Smooth muscle cell (in vitro differentiated cells): ENCODE data around the gene PLCL1. TPM values are rescaled to one million over a fixed set of nuclear protein-coding genes. Genes with fewer than 3 reads are reported as not detected.

Experiments used
- DNase-seq: peaks from one replicate; lab custom pipeline; 2025; ENCODE audit not compliant: unreplicated experiment; lab: John Stamatoyannopoulos, UW
- H2AFZ ChIP-seq: fragments of 200-600 bp; sonication (generic); 2 replicates; pipeline ENCODE4 v1.6.0; 2016; ENCODE audit warnings: antibody characterized with exemption, low read depth, mild to moderate bottlenecking
- H3F3A ChIP-seq: fragments of 200-600 bp; sonication (generic); 2 replicates; pipeline ENCODE4 v1.6.0; 2017; ENCODE audit warnings: antibody characterized with exemption, low read depth
- H3K27ac ChIP-seq: fragments of 200-600 bp; sonication (generic); 2 replicates; pipeline ENCODE4 v1.5.1; 2016; ENCODE audit warnings: low read depth, mild to moderate bottlenecking
- H3K27me3 ChIP-seq: fragments of 200-600 bp; sonication (generic); 2 replicates; pipeline ENCODE4 v1.6.1; 2016; ENCODE audit warnings: low read depth, mild to moderate bottlenecking
- H3K36me3 ChIP-seq: fragments of 200-600 bp; sonication (generic); 2 replicates; pipeline ENCODE4 v1.5.1; 2016; ENCODE audit warnings: low read depth
- H3K4me1 ChIP-seq: fragments of 200-600 bp; sonication (generic); 2 replicates; pipeline ENCODE4 v1.5.1; 2016; ENCODE audit warnings: low read depth
- H3K4me2 ChIP-seq: fragments of 200-600 bp; sonication (generic); 2 replicates; pipeline ENCODE4 v1.6.0; 2016; ENCODE audit warnings: mild to moderate bottlenecking
- H3K4me3 ChIP-seq: fragments of 200-600 bp; sonication (generic); 2 replicates; pipeline ENCODE4 v1.5.1; 2016; ENCODE audit warnings: mild to moderate bottlenecking
- H3K79me2 ChIP-seq: fragments of 200-600 bp; sonication (generic); 2 replicates; pipeline ENCODE4 v1.6.0; 2016; ENCODE audit warnings: low read depth, mild to moderate bottlenecking
- H3K9ac ChIP-seq: fragments of 200-600 bp; sonication (generic); 2 replicates; pipeline ENCODE4 v1.6.0; 2016; ENCODE audit warnings: low read depth
- H3K9me3 ChIP-seq: fragments of 200-600 bp; sonication (generic); replicated peaks from 2 replicates; pipeline ENCODE4 v1.5.1; 2016; ENCODE audit warnings: low read depth
- H4K20me1 ChIP-seq: fragments of 200-600 bp; sonication (generic); 2 replicates; pipeline ENCODE4 v1.6.0; 2016; ENCODE audit warnings: low read depth
- WGBS: methylation state at CpG from one replicate; pipeline ENCODE4 v1.1.7; 2016; ENCODE audit warnings: low lambda C conversion rate; 5-methylcytosine and 5-hydroxymethylcytosine counted together
- polyA plus RNA-seq: library from polyadenylated mRNA; unstranded; fragments of >200 nt; fragmentation: Nextera tagmentation; extraction: Ambion mirVana; gene quantifications from 2 replicates; pipeline ENCODE4 v1.2.1, GENCODE V29; 2016
- total RNA-seq: library from RNA; depleted of rRNA; stranded (reverse); fragments of >200 nt; gene quantifications from 2 replicates; pipeline ENCODE4 v1.2.3, GENCODE V29; 2014
- TF ChIP-seq, protein P1 (sequence below): fragments of 200-600 bp; sonication (generic); IDR thresholded peaks from 2 replicates; pipeline ENCODE4 v1.5.1; 2017; ENCODE audit warnings: borderline replicate concordance, mild to moderate bottlenecking, antibody characterized with exemption; ENCODE audit not compliant: insufficient read depth, poor library complexity, severe bottlenecking

The PLCL1 gene
- total and polyA plus RNA-seq, 2 experiments from 2014 or later = 0.87 to 1.3 TPM

DNA sequence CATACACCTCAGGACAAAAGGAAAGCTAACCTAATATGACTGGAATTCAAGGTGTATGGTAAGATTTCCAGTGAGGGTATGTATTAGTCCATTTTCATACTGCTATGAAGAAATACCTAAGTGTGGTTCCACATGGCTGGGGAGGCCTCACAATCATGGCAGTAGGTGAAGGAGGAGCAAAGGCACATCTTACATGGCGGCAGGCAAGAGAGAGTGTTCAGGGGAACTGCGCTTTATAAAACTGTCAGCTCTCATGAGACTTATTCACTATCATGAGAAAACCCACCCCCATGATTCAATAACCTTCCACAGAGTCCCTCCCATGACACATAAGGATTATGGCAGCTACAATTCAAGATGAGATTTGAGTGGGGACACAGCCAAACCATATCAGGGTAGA lies 186.0 kb downstream of the PLCL1 start:
- H3K27ac ChIP-seq = no peak overlapping the region
- no peaks in the 10 kb centered on the region for H3K79me2 ChIP-seq
- no peak overlapping the region for H3K4me3 ChIP-seq
- H3F3A ChIP-seq = peaks cover 1% of the 10 kb centered on the region
- H2AFZ ChIP-seq = no peak overlapping the region
- peaks cover 9% of the 10 kb centered on the region for H3K27me3 ChIP-seq
- H3K9me3 ChIP-seq = no peaks in the 10 kb centered on the region
- no peak overlapping the region for H3K4me2 ChIP-seq
- H3K36me3 ChIP-seq = no peaks in the 10 kb centered on the region
- TF ChIP-seq, protein P1, sequence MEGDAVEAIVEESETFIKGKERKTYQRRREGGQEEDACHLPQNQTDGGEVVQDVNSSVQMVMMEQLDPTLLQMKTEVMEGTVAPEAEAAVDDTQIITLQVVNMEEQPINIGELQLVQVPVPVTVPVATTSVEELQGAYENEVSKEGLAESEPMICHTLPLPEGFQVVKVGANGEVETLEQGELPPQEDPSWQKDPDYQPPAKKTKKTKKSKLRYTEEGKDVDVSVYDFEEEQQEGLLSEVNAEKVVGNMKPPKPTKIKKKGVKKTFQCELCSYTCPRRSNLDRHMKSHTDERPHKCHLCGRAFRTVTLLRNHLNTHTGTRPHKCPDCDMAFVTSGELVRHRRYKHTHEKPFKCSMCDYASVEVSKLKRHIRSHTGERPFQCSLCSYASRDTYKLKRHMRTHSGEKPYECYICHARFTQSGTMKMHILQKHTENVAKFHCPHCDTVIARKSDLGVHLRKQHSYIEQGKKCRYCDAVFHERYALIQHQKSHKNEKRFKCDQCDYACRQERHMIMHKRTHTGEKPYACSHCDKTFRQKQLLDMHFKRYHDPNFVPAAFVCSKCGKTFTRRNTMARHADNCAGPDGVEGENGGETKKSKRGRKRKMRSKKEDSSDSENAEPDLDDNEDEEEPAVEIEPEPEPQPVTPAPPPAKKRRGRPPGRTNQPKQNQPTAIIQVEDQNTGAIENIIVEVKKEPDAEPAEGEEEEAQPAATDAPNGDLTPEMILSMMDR = no peak
- no peaks in the 10 kb centered on the region for H4K20me1 ChIP-seq
- no peak overlapping the region for H3K9ac ChIP-seq
- 100% methylated on average over 2 of the region's 2 CpGs for WGBS
- DNase-seq = no peak
- H3K4me1 ChIP-seq = no peaks in the 10 kb centered on the region

DNA sequence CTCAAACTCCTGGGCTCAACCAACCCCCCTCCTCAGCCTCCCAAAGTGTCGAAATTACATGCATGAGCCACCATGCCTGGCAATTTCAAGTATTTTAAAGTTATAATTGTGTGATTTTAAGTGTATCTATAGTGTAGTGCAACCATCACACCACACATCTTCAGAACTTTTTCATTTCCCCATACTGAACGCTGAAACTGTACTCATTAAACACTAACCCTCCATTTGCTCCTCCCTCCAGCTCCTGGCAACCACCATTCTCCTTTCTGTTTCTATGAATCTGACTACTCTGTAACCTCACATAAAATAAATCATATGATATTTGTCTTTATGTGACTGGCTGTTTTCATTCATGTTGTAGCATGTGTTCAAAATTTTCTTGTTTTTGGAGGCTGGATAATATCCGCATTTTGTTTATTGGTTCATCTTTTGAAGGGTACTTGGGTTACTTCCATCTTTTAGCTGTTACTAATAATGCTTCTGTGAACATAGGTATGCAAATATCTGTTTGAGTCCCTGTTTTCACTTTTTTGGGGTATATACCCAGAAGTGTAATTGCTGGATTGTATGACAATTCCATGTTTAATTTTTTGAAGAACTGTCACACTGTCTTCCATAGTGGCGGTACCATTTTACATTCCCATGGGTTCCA lies 188.2 kb downstream of the PLCL1 start:
- TF ChIP-seq, protein P1 = no peak
- H3K36me3 ChIP-seq = no peaks in the 10 kb centered on the region
- no peaks in the 10 kb centered on the region for H3K27me3 ChIP-seq
- H3K4me3 ChIP-seq = no peak overlapping the region
- DNase-seq = no peak
- 97% methylated on average over 4 of the region's 4 CpGs for WGBS
- H3K4me2 ChIP-seq = no peak overlapping the region
- no peak overlapping the region for H3K27ac ChIP-seq
- no peaks in the 10 kb centered on the region for H3K79me2 ChIP-seq
- H2AFZ ChIP-seq = no peak overlapping the region
- H3K9me3 ChIP-seq = no peaks in the 10 kb centered on the region
- no peak overlapping the region for H3K9ac ChIP-seq
- no peaks in the 10 kb centered on the region for H3F3A ChIP-seq
- H4K20me1 ChIP-seq = no peaks in the 10 kb centered on the region
- H3K4me1 ChIP-seq = no peaks in the 10 kb centered on the region

DNA sequence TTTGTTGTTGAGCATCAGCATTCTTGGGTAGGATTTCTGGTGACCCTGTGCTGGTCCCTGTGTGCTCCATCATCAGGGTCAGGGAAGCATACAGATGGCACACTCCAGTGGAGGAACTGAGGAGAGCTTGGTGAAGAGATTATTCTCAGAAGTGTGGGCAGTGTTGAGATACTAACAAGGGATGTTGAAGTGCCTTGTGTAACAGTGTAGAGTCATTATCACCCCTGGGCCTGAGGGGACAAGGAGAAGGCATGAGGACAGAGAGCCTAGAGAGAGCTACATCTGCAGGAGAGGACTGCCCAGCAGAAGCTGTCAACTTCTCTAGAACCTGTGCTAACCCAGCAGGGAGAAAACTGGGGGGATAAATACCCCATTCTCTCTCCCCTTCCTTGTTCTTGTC lies 189.0 kb downstream of the PLCL1 start:
- Histone ChIP-seq H3K4me3 (no peak overlapping the region), H3K4me2 (no peak overlapping the region), H3F3A (no peaks in the 10 kb centered on the region), H3K9ac (no peak overlapping the region), H3K4me1 (no peaks in the 10 kb centered on the region), H3K9me3 (no peaks in the 10 kb centered on the region), H3K27ac (no peak overlapping the region), H4K20me1 (no peaks in the 10 kb centered on the region), H3K79me2 (no peaks in the 10 kb centered on the region), H3K36me3 (no peaks in the 10 kb centered on the region), H2AFZ (no peak overlapping the region), H3K27me3 (no peaks in the 10 kb centered on the region)
- DNase-seq = no peak
- TF ChIP-seq, protein P1 = no peak

DNA sequence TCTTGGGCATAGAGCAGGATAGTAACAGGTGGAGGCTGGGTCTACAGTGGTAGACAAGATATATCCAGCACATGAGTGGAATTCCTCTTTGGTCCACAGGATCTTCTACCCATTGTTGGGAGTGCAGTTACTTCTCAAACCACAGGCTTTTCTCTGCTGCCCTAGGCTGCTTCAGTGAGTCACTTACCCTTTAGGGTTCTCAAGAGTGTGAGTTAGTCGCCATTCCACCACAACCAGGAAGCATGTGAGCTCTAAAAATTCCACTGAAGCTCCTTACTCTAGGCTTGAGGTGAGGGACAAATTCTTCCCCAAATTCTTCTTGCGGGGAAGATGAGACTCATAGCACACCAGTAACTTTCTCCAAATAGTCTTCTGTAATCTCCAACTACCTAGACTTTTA lies 189.4 kb downstream of the PLCL1 start:
- Histone ChIP-seq H3K4me3 (no peak overlapping the region), H3F3A (no peaks in the 10 kb centered on the region), H2AFZ (no peak overlapping the region), H3K9me3 (no peaks in the 10 kb centered on the region), H3K4me1 (no peaks in the 10 kb centered on the region), H3K27me3 (no peaks in the 10 kb centered on the region), H3K4me2 (no peak overlapping the region), H3K9ac (no peak overlapping the region), H4K20me1 (no peaks in the 10 kb centered on the region), H3K27ac (no peak overlapping the region), H3K79me2 (no peaks in the 10 kb centered on the region), H3K36me3 (no peaks in the 10 kb centered on the region)
- DNase-seq = no peak
- TF ChIP-seq, protein P1 = no peak
- 61% methylated on average over 2 of the region's 2 CpGs for WGBS
